ENCODE measurements around the gene MSLN.

The MSLN gene

DNA sequence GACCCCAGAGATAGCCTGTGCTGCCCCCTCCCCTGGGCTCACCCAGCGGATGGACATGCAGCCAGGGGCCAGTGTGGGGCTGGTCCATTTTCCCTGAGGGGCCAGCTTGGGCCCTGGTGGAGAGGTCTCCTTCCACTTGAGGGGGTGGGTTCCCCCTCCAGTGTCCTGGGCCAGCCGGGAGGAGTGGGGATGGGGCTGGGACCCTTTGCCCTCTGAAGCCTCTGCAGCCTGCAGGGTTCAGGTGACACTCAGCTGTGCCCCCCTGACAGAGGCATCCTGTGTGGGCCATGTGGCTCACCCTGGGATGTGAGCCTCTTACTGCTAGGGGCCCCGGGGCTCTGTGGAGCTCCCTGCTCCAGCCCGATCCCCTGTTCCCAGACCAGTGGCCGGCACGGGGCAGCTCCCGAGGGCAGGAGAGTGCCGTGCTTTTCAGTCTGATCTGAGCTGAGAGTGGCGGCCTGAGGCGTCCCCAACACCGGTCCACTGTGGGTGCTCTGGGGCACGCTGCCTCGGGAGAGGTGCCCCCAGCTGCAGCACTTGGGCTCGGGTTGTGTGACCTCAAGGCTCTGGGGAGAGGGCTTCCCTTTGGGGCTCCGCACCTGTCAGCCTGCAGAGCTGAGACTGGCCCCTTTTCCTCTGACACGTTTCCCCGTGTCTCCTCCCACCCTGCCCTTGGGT is 40.4 kb downstream of the MSLN start:
- in situ Hi-C loops (cut with MboI; ENCODE audit: low sequenced_read_pairs): no loop called here

GRCh38 chr16:801584-802363 is 41.2 kb downstream of the MSLN start:
- in situ Hi-C loops (cut with MboI; ENCODE audit: low sequenced_read_pairs): no loop called here

- in situ Hi-C loops (cut with MboI; ENCODE audit: low sequenced_read_pairs): no loop called here
Observed at GRCh38 chr16:802461-802860, 41.9 kb downstream of the MSLN start.

DNA sequence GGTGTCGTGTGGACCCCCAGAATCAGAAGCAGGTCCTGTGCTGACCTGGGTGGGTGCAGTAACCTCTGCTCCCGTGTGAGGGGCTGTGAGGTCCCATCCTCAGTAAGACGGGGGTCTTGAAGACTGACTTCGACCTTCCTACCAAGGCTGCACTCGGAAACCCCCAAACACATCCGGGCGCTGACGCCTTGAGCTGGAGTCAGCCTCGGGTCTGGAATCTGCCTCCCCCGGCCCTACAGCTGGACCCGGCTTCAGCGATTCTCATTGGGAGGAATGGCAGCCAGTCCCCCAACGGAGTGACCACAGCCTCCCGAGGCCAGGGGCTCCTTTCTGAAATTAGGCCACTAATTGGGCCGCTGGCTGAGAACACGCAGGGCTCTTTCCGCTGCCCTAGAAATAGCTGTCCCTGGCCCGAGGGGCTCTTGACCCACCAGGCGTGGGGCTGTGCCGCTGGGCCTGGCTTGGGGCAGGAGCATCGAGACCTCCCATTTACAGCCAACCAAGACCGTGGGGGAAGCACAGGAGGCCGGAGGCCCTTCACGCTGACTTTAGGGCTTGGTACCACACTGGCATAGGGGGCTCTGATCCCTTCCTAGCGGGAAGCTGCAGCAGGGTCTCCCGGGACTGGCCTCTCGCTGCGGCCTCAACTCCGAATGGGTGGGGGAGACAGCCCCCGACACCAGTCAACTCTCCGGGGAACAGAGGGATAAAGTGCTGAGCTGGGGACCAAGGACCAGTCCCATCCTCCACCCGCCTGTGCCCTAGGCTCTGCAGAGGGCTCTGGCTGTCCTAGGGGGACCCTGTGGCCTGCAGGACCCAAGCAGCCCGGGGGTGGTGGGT is 42.6 kb downstream of the MSLN start:
- in situ Hi-C loops (cut with MboI; ENCODE audit: low sequenced_read_pairs): no loop called here

GRCh38 chr16:803754-804080 is 43.2 kb downstream of the MSLN start:
- in situ Hi-C loops (cut with MboI; ENCODE audit: low sequenced_read_pairs): no loop called here

DNA sequence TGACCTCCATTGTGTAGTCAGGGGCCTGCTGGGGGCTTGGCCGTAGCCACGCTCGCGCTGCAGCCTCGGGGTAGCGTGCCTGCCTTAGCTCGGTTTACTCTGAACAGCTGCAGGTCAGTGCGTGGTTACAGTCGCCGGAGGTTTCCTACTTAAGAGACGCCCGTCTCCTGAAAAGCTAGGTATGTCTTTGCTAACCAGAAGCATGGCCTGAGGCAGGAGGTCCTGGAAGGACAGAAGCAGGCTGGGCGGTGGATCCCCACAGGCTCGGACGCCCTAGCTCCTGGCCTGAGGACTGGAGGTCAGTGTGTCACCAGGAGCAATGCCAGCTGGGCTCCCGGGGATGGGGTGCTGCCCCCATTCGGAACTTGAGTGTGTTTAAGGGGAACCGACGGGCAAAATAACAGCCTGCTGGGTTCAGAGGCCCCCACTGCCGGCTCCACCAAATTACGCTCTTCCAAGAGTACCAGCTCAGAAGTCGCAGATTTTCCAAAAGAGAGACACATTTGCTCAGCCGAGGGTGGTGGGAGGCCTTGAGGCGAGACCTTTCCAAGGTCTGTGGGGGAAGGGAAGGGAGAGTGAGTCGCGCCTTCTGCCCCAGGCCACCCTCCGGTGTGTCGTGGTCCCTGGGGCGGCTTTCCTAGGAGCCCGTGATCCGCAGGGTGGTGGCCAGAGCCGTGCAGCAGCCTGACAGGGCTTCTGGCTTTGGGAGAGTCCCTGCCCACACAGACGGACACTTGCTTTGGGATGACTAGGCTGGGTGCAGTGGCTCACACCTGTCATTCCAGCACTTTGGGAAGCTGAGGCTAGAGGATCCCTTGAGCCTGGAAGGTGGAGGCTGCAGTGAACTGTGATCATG is 43.9 kb downstream of the MSLN start:
- in situ Hi-C loops (cut with MboI; ENCODE audit: low sequenced_read_pairs): no loop called here

- in situ Hi-C loops (cut with MboI; ENCODE audit: low sequenced_read_pairs): no loop called here
Observed at GRCh38 chr16:805474-805873, 44.9 kb downstream of the MSLN start.

GRCh38 chr16:807347-808084 is 47.0 kb downstream of the MSLN start:
- in situ Hi-C loops (cut with MboI; ENCODE audit: low sequenced_read_pairs): no loop called here

DNA sequence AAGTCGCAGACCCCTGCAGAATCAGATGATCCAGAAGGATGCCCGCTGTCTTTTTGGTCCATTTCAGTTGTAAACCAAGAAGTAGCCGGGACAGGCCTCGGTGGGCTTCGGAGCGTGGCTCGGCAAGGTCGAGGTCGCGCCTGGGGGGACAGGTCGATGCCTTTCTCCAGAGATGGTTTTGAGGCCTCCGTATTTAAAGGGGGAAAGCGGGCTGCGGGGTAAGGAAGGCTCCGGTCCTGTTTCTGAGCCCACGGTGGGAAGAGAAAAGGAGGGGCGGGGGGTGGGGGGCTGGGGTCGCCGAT is 47.5 kb downstream of the MSLN start:
- in situ Hi-C loops (cut with MboI; ENCODE audit: low sequenced_read_pairs): no loop called here

- in situ Hi-C loops (cut with MboI; ENCODE audit: low sequenced_read_pairs): no loop called here
Observed at GRCh38 chr16:813204-813915, 52.8 kb downstream of the MSLN start.

GRCh38 chr16:813916-814412 is 53.4 kb downstream of the MSLN start:
- in situ Hi-C loops (cut with MboI; ENCODE audit: low sequenced_read_pairs): no loop called here

DNA sequence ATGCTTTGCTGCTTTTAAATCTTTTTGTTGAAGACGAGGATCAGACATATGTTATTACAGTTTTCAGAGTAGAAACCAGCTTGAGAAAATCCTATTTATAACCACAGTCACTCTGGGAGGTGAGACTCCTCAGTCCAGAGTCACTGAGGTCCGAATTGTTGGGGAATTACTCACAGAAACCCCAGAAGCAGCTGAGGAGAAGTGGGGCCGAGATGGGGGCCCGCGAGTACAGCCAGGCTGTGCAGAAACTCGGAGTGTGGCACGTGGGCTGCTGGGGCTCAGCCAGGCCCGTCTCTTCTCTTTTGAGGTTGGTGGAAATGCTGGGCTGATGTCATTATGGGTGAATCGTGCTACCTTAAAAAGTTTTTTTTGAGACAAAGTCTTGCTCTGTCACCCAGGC is 54.4 kb downstream of the MSLN start:
- in situ Hi-C loops (cut with MboI; ENCODE audit: low sequenced_read_pairs): no loop called here

DNA sequence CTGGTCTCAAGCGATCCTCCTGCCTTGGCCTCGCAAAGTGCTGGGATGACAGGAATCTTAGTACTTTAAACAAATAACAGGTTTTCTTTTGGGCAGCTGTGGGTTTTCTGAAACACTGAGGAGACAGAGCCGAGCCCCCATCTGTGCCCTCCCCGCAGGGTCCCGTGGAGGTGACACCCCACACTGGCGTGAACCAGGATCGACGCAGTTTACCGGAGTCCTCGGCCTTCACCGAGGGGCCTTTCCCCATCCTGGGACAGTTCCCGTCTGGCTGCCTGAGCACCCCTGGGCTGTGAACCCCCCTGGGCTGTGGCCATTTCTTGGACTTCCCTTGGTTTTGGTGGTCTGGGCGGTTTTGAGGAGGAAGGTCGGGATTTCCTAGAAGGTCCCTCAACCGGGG is 55.3 kb downstream of the MSLN start:
- in situ Hi-C loops (cut with MboI; ENCODE audit: low sequenced_read_pairs): no loop called here

DNA sequence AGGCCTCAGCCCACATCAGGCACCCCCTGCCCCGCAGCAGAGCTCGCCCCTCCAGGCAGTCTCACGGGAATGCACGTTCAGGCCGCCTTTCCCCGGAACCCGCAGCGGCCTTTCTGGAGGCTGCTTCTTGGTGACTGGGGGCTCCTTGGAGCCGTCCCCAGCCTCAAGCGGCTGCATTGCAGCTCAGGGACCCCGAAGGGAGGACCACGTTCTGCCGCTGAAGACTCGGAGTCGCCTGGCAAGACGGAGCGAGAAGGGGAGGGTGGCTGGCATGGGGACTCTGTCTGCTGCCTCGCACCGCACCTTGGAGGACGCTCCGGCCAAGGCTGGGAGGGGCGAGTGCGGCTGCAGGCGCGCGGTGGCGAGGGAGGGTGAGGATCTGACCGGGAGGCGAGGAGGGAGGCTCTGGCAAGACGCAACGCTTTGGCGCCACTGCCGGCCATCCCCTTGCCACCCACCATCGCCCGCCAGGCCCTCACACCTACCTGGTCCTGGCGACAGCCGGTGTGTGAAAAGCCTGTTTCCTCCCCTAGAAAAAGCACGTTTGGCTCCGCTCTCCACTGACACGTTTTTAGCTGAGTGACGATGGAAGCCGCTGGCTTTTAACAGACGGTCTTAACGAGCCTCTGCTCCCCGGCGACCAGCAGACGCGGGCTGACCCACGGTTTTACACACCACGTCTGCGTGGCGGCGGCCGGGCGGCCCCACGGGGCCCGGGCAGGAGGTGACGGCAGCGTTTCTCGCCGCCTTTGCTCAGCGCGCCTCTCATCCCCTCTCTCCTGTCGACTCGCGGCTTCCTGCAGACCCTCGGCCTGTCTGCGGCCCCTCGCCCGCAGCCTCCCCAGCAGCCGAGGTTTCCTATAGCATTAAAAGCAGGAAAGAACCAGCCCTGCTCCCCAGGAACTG is 56.7 kb downstream of the MSLN start:
- in situ Hi-C loops (cut with MboI; ENCODE audit: low sequenced_read_pairs): no loop called here

DNA sequence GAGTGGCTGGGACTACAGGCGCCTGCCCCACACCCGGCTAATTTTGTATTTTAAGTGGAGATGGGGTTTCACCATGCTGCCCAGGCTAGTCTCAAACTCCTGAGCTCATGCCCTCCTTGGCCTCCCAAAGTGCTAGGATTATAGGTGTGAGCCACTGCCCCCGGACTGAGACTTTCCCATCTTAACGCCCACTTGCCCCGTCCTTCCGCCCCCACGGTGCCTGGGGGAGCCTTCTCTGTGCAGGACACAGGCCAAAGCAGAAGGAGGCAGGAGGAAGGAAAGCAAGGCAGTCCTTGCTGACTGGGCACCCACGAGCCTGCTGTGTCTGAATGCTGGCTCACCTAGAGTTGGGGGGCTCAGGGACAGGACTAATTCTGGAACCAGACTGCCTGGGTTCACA is 57.6 kb downstream of the MSLN start:
- in situ Hi-C loops (cut with MboI; ENCODE audit: low sequenced_read_pairs): no loop called here
